GM12875 (cell line): ENCODE results near the gene SIDT2.

Source experiments
- H3K4me3 ChIP-seq: one replicate; pipeline ENCODE4 v1.5.1; 2011; ENCODE audit warnings: low read depth, low read length, control low read depth
- CTCF ChIP-seq: IDR thresholded peaks from 2 replicates; pipeline ENCODE4 v1.5.1; 2011; ENCODE audit warnings: low read depth, mild to moderate bottlenecking, control low read depth, inconsistent platforms, low read length, moderate library complexity, borderline replicate concordance; ENCODE audit not compliant: insufficient read depth

SIDT2 gene

GRCh38 chr11:117229931-117230285 lies 51.4 kb downstream of the SIDT2 start:
- TF ChIP-seq CTCF, result no peak
- peak overlapping the region; percentile 86 for H3K4me3 ChIP-seq

- TF ChIP-seq CTCF, result no peak
- peak overlapping the region; percentile 86 for H3K4me3 ChIP-seq
Observed at GRCh38 chr11:117230286-117230961, 51.9 kb downstream of the SIDT2 start.

GRCh38 chr11:117230999-117231841 lies 52.7 kb downstream of the SIDT2 start:
- H3K4me3 ChIP-seq, result peak overlapping the region; percentile 86
- TF ChIP-seq CTCF, result no peak

GRCh38 chr11:117231842-117232091 lies 53.2 kb downstream of the SIDT2 start, which contains the start of gene PCSK7:
PCSK7 (minus strand) TSS chr11:117232073; CDS start chr11:117229844, 2,229 bp downstream.
- TF ChIP-seq CTCF, result no peak
- peak within 1 kb of the TSS; percentile 86 for H3K4me3 ChIP-seq

GRCh38 chr11:117232092-117232878 lies 53.7 kb downstream of the SIDT2 start, which contains the start of gene RNF214:
RNF214 (plus strand) TSS chr11:117232671; CDS start chr11:117234273, 1,602 bp downstream.
- TF ChIP-seq CTCF, result peak; percentile 92
- peak within 1 kb of the TSS; percentile 86 for H3K4me3 ChIP-seq

GRCh38 chr11:117232911-117233409 lies 54.4 kb downstream of the SIDT2 start:
- H3K4me3 ChIP-seq, result peak overlapping the region; percentile 86
- TF ChIP-seq CTCF, result no peak
